HepG2 (cell line): Measurements from ENCODE around the gene MS4A15. TPM values are rescaled to one million over a fixed set of nuclear protein-coding genes. Genes with fewer than 3 reads are reported as not detected.

Source experiments
- ATAC-seq: fragments of 200-7000 bp; cut with Tn5 transposase; 3 replicates; pipeline ENCODE4 v1.9.1; 2020; ENCODE audit warnings: mild to moderate bottlenecking, moderate library complexity
- BruUV-seq: library from RNA; stranded (reverse); fragments of 400-500 nt; replicated peaks from 2 replicates; lab custom pipeline; 2021; lab: Mats Ljungman, UMichigan
- CTCF ChIA-PET: fragments of 300-600 bp; formaldehyde crosslinking; extraction: SDS; loops from one replicate; lab custom pipeline; 2021; ENCODE audit warnings: low total read pairs, inconsistent platforms, low intra/inter-chr PET ratio; lab: Yijun Ruan, JAX
- POLR2A ChIA-PET: fragments of 350-600 bp; sonication (Branson Sonifier 250); formaldehyde crosslinking; loops from one replicate; lab custom pipeline; 2020; ENCODE audit warnings: antibody characterized with exemption, inconsistent platforms; lab: Yijun Ruan, JAX
- DNase-seq: peaks from one replicate; pipeline ENCODE4 v3.0.0-alpha.2; 2015; ENCODE audit warnings: low spot score
- FAIRE-seq: peaks from 3 replicates; lab custom pipeline; 2011; peaks lifted over from hg19 to GRCh38; lab: Jason Lieb, UNC
- H2AFZ ChIP-seq: one replicate; pipeline ENCODE4 v1.6.1; 2011; ENCODE audit warnings: low read length, inconsistent platforms
- H3K27ac ChIP-seq: fragments of 300-600 bp; 3 replicates; pipeline ENCODE4 v1.8.0; 2011; ENCODE audit warnings: mixed run types, mild to moderate bottlenecking, mixed read lengths, low read length, inconsistent platforms; ENCODE audit not compliant: insufficient read depth; ENCODE audit errors: extremely low read length
- H3K27me3 ChIP-seq, 2 experiments: fragments of 200-600 bp in 1 of 2; 2 replicates in 1 of 2; 3 replicates in 1 of 2; pipeline versions ENCODE4 v1.6.0 to v1.8.0; 2011; ENCODE audit warnings: low read length in 2 of 2, mild to moderate bottlenecking in 2 of 2, moderate library complexity in 2 of 2, inconsistent platforms in 1 of 2; ENCODE audit not compliant: insufficient read depth in 2 of 2, control insufficient read depth in 1 of 2
- H3K36me3 ChIP-seq, 2 experiments: fragments of 200-600 bp in 1 of 2; replicated peaks in 1 of 2; 2 replicates in 1 of 2; 3 replicates in 1 of 2; pipeline versions ENCODE4 v1.5.1 to v1.8.0; 2011; ENCODE audit warnings: low read length in 2 of 2, inconsistent platforms in 1 of 2; ENCODE audit not compliant: insufficient read depth in 2 of 2, control insufficient read depth in 1 of 2
- H3K4me1 ChIP-seq: 2 replicates; pipeline ENCODE4 v1.5.1; 2012; ENCODE audit warnings: low read length, inconsistent platforms; ENCODE audit not compliant: insufficient read depth
- H3K4me2 ChIP-seq: 2 replicates; pipeline ENCODE4 v1.6.0; 2011; ENCODE audit warnings: low read depth, low read length, inconsistent platforms
- H3K4me3 ChIP-seq, 3 experiments: fragments of 200-600 bp in 1 of 3; sonication (generic), shearing (Covaris generic) in 1 of 3; replicated peaks in 1 of 3; 2 replicates each; pipeline ENCODE4 v1.5.1; 2011 to 2016; ENCODE audit warnings: low read length in 3 of 3, inconsistent platforms in 2 of 3, low read depth in 2 of 3, mild to moderate bottlenecking in 2 of 3, control low read depth in 1 of 3, mixed read lengths in 1 of 3; ENCODE audit not compliant: insufficient read depth in 1 of 3
- H3K79me2 ChIP-seq: one replicate; pipeline ENCODE4 v1.6.1; 2011; ENCODE audit warnings: low read length, inconsistent platforms; ENCODE audit not compliant: insufficient read depth
- H3K9ac ChIP-seq: 2 replicates; pipeline ENCODE4 v1.6.0; 2011; ENCODE audit warnings: mild to moderate bottlenecking, low read depth, low read length, inconsistent platforms; ENCODE audit not compliant: insufficient read depth
- H3K9me3 ChIP-seq: 2 replicates; pipeline ENCODE4 v1.5.1; 2012; ENCODE audit warnings: mild to moderate bottlenecking, low read length
- H4K20me1 ChIP-seq: 2 replicates; pipeline ENCODE4 v1.6.0; 2011; ENCODE audit warnings: inconsistent platforms, mild to moderate bottlenecking, low read length, moderate library complexity; ENCODE audit not compliant: insufficient read depth
- ARNTL ChIP-seq: sonication (generic); formaldehyde crosslinking; IDR thresholded peaks from 2 replicates; pipeline ENCODE4 v1.4.0; 2020; ENCODE audit warnings: mild to moderate bottlenecking, missing genetic modification reagents
- CCDC6 ChIP-seq: sonication (generic); formaldehyde crosslinking; IDR thresholded peaks from 2 replicates; pipeline ENCODE4 v1.8.1; 2022; ENCODE audit warnings: mild to moderate bottlenecking, missing genetic modification reagents, moderate library complexity
- DMAP1 ChIP-seq: IDR thresholded peaks from 2 replicates; pipeline ENCODE4 v1.6.1; 2016
- FOXM1 ChIP-seq: sonication (generic); formaldehyde crosslinking; IDR thresholded peaks from 2 replicates; pipeline ENCODE4 v1.5.0; 2020; ENCODE audit warnings: missing genetic modification reagents
- KMT2A ChIP-seq: sonication (generic); formaldehyde crosslinking; IDR thresholded peaks from 2 replicates; pipeline ENCODE4 v1.4.0; 2020; ENCODE audit warnings: missing genetic modification reagents
- MBNL3 ChIP-seq: fragments of 250-450 bp; sonication (Bioruptor Pico); conservative IDR thresholded peaks from 2 replicates; pipeline ENCODE4 v1.8.0; 2022; ENCODE audit warnings: mild to moderate bottlenecking, inconsistent platforms
- PRPF4 ChIP-seq: fragments of 200-400 bp; formaldehyde crosslinking; IDR thresholded peaks from 2 replicates; pipeline ENCODE4 v1.6.1; 2016; ENCODE audit warnings: low read length, low read depth; ENCODE audit not compliant: poor library complexity, severe bottlenecking
- STAG1 ChIP-seq: sonication (generic); formaldehyde crosslinking; IDR thresholded peaks from 2 replicates; pipeline ENCODE4 v1.4.0; 2020; ENCODE audit warnings: missing genetic modification reagents
- WIZ ChIP-seq: sonication (generic); formaldehyde crosslinking; IDR thresholded peaks from 2 replicates; pipeline ENCODE4 v1.5.1; 2020; ENCODE audit warnings: mild to moderate bottlenecking, missing genetic modification reagents
- ZNF3 ChIP-seq: IDR thresholded peaks from 2 replicates; pipeline ENCODE4 v1.7.0; 2017; ENCODE audit warnings: inconsistent platforms
- ZNF672 ChIP-seq: sonication (generic); formaldehyde crosslinking; IDR thresholded peaks from 2 replicates; pipeline ENCODE4 v1.8.1; 2022; ENCODE audit warnings: missing genetic modification reagents
- WGBS: methylation state at CpG from one replicate; pipeline ENCODE4 v1.1.6; 2017; ENCODE audit warnings: low lambda C conversion rate; 5-methylcytosine and 5-hydroxymethylcytosine counted together
- in situ Hi-C: cut with HindIII; loops from 2 replicates; pipeline ENCODE4 v1.10.0; 2017; ENCODE audit warnings: low pct_unique_long_range_greater_than_20kb; ENCODE audit not compliant: extremely low pct_ligation_motif_present
- intact Hi-C: fragments of 100-400 bp; cut with micrococcal nuclease; formaldehyde crosslinking; loops from one replicate; pipeline ENCODE4 v1.10.0; 2022; ENCODE audit not compliant: unreplicated experiment
- polyA plus RNA-seq, 8 experiments: library from polyadenylated mRNA; depleted of rRNA in 3 of 8; stranded (reverse) in 7 of 8; unstranded in 1 of 8; fragments of >200 nt; fragmentation: Illumina TruSeq in 4 of 8; extraction: Trizol in 4 of 8; gene quantifications; 2 replicates each; pipeline versions ENCODE4 v1.2.1 to v1.2.3, GENCODE V29; 2011 to 2016; ENCODE audit warnings: low read depth in 4 of 8, missing spikeins in 1 of 8, mixed read lengths in 1 of 8; ENCODE audit not compliant: insufficient read depth in 1 of 8
- total RNA-seq, 5 experiments: library from RNA; depleted of rRNA; stranded (reverse); fragments of >200 nt; fragmentation: Illumina TruSeq; extraction: Trizol; gene quantifications; 2 replicates each; pipeline ENCODE4 v1.2.3, GENCODE V29; 2016; ENCODE audit warnings: low read depth in 1 of 5
- TF ChIP-seq, protein P1 (sequence below): sonication (generic); formaldehyde crosslinking; IDR thresholded peaks from 2 replicates; pipeline ENCODE4 v1.5.0; 2020; ENCODE audit warnings: mild to moderate bottlenecking, missing genetic modification reagents
- TF ChIP-seq, protein P2 (sequence below): sonication (generic); formaldehyde crosslinking; IDR thresholded peaks from 2 replicates; pipeline ENCODE4 v1.5.1; 2020; ENCODE audit warnings: missing genetic modification reagents, mild to moderate bottlenecking, borderline replicate concordance
- TF ChIP-seq, protein P3 (sequence below): sonication (generic); formaldehyde crosslinking; IDR thresholded peaks from 2 replicates; pipeline ENCODE4 v1.8.0; 2022; ENCODE audit warnings: mild to moderate bottlenecking, missing genetic modification reagents, moderate library complexity
- TF ChIP-seq, protein P4 (sequence below): sonication (generic); formaldehyde crosslinking; IDR thresholded peaks from 2 replicates; pipeline ENCODE4 v1.8.0; 2022; ENCODE audit warnings: mild to moderate bottlenecking, missing genetic modification reagents, borderline replicate concordance
- TF ChIP-seq, protein P5 (sequence below): sonication (generic); formaldehyde crosslinking; IDR thresholded peaks from 2 replicates; pipeline ENCODE4 v1.8.0; 2022; ENCODE audit warnings: mild to moderate bottlenecking, missing genetic modification reagents; ENCODE audit not compliant: insufficient replicate concordance
- TF ChIP-seq, protein P6 (sequence below): sonication (generic); formaldehyde crosslinking; IDR thresholded peaks from 2 replicates; pipeline ENCODE4 v1.4.0; 2020; ENCODE audit warnings: missing genetic modification reagents; ENCODE audit errors: not compliant biosample characterization

Gene MS4A15
- total and polyA plus RNA-seq, 2 of the 13 experiments (the other 11 are each of a cell fraction or from before 2014, with no cell fraction given) = not detected

DNA sequence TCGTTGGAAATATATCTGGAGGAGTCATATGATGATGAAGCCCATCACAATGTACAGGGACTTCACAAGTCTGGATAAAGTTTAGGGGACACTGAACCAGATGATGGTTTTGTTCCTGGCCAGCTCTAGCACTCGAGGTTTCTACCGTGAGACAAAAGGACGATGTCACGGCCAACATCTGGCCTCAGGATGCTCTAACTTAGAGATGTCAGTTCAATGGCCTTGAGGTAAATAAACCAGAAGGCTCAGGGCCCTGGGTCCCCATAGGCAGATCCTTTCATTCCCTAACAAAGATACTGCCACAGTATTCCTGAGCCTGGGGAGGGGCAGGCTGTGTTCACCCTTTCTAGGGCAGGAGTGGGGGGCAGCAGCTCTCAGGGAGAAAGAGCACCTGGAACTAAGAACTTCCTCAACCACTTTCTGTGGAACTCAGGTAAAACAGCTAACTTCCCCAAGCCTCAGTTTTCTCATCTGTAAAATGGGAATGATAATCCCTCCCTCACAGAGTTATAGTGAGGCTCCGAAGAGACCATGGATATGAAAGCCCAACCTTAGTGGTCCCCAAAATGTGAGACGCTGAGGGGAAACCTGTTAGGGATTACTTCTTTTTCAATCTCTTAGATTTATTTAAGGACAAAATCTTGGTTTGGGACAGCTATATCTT lies 46.7 kb downstream of the MS4A15 start:
- BruUV-seq = no TSS peak
- ChIA-PET POLR2A (no interaction called here), CTCF (no interaction called here)
- in situ Hi-C loops = no loop called here
- DNase-seq (no peak), FAIRE-seq (no peak), ATAC-seq (no peak)
- Histone ChIP-seq H3K9me3 (no peaks in the 10 kb centered on the region), H3K4me3 (no peak overlapping the region), H3K79me2 (no peaks in the 10 kb centered on the region), H3K36me3 (no peaks in the 10 kb centered on the region), H3K4me1 (no peaks in the 10 kb centered on the region), H4K20me1 (no peaks in the 10 kb centered on the region), H3K4me2 (no peak overlapping the region), H3K27ac (no peak overlapping the region), H2AFZ (no peak overlapping the region), H3K9ac (no peak overlapping the region), H3K27me3 (peaks cover 0 to 21% of the 10 kb centered on the region in 2 experiments; a peak in 4 of 5 replicates)
- WGBS = 28% methylated on average over 7 of the region's 7 CpGs
- intact Hi-C loops = no loop called here
- TF ChIP-seq MBNL3 (CRISPR knock-in tag) (no peak), KMT2A (CRISPR knock-in tag) (no peak), WIZ (CRISPR knock-in tag) (no peak), FOXM1 (CRISPR knock-in tag) (no peak), DMAP1 (CRISPR knock-in tag) (no peak), ARNTL (no peak), ZNF672 (CRISPR knock-in tag) (no peak), STAG1 (CRISPR knock-in tag) (no peak), CCDC6 (no peak), PRPF4 (no peak), ZNF3 (no peak)
- TF ChIP-seq, protein P1, sequence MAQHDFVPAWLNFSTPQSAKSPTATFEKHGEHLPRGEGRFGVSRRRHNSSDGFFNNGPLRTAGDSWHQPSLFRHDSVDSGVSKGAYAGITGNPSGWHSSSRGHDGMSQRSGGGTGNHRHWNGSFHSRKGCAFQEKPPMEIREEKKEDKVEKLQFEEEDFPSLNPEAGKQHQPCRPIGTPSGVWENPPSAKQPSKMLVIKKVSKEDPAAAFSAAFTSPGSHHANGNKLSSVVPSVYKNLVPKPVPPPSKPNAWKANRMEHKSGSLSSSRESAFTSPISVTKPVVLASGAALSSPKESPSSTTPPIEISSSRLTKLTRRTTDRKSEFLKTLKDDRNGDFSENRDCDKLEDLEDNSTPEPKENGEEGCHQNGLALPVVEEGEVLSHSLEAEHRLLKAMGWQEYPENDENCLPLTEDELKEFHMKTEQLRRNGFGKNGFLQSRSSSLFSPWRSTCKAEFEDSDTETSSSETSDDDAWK = no peak
- TF ChIP-seq, protein P2, sequence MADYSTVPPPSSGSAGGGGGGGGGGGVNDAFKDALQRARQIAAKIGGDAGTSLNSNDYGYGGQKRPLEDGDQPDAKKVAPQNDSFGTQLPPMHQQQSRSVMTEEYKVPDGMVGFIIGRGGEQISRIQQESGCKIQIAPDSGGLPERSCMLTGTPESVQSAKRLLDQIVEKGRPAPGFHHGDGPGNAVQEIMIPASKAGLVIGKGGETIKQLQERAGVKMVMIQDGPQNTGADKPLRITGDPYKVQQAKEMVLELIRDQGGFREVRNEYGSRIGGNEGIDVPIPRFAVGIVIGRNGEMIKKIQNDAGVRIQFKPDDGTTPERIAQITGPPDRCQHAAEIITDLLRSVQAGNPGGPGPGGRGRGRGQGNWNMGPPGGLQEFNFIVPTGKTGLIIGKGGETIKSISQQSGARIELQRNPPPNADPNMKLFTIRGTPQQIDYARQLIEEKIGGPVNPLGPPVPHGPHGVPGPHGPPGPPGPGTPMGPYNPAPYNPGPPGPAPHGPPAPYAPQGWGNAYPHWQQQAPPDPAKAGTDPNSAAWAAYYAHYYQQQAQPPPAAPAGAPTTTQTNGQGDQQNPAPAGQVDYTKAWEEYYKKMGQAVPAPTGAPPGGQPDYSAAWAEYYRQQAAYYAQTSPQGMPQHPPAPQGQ (CRISPR knock-in tag) = no peak
- TF ChIP-seq, protein P3, sequence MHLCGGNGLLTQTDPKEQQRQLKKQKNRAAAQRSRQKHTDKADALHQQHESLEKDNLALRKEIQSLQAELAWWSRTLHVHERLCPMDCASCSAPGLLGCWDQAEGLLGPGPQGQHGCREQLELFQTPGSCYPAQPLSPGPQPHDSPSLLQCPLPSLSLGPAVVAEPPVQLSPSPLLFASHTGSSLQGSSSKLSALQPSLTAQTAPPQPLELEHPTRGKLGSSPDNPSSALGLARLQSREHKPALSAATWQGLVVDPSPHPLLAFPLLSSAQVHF (CRISPR knock-in tag) = no peak
- TF ChIP-seq, protein P4, sequence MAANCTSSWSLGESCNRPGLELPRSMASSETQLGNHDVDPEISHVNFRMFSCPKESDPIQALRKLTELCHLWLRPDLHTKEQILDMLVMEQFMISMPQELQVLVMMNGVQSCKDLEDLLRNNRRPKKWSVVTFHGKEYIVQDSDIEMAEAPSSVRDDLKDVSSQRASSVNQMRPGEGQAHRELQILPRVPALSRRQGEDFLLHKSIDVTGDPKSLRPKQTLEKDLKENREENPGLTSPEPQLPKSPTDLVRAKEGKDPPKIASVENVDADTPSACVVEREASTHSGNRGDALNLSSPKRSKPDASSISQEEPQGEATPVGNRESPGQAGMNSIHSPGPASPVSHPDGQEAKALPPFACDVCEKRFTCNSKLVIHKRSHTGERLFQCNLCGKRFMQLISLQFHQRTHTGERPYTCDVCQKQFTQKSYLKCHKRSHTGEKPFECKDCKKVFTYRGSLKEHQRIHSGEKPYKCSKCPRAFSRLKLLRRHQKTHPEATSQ = no peak
- TF ChIP-seq, protein P5, sequence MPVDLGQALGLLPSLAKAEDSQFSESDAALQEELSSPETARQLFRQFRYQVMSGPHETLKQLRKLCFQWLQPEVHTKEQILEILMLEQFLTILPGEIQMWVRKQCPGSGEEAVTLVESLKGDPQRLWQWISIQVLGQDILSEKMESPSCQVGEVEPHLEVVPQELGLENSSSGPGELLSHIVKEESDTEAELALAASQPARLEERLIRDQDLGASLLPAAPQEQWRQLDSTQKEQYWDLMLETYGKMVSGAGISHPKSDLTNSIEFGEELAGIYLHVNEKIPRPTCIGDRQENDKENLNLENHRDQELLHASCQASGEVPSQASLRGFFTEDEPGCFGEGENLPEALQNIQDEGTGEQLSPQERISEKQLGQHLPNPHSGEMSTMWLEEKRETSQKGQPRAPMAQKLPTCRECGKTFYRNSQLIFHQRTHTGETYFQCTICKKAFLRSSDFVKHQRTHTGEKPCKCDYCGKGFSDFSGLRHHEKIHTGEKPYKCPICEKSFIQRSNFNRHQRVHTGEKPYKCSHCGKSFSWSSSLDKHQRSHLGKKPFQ (CRISPR knock-in tag) = no peak
- TF ChIP-seq, protein P6, sequence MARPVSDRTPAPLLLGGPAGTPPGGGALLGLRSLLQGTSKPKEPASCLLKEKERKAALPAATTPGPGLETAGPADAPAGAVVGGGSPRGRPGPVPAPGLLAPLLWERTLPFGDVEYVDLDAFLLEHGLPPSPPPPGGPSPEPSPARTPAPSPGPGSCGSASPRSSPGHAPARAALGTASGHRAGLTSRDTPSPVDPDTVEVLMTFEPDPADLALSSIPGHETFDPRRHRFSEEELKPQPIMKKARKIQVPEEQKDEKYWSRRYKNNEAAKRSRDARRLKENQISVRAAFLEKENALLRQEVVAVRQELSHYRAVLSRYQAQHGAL (CRISPR knock-in tag) = no peak
